ENCODE measurements around the gene NEMP1. TPM values are rescaled to one million over a fixed set of nuclear protein-coding genes. Genes with fewer than 3 reads are reported as not detected.

The NEMP1 gene
- total and polyA plus RNA-seq, 10 of the 15 experiments (the other 5 are each of a cell fraction or from before 2014, with no cell fraction given) = 4.0 to 45.9 (median 19.8) TPM

GRCh38 chr12:57107456-57108155 is 29.0 kb upstream of the NEMP1 start:
- peaks cover 5% of the 10 kb centered on the region for H3K4me1 ChIP-seq (ENCODE audit: control insufficient read depth, insufficient read depth, low read length)
- DNase-seq (ENCODE audit: low read depth, low spot score) (no peak), FAIRE-seq (no peak)

More at GRCh38 chr12:57107456-57108155, 29.0 kb upstream of the NEMP1 start:
- no peaks in the 10 kb centered on the region for H4K20me1 ChIP-seq (ENCODE audit: control insufficient read depth, insufficient read depth)
- H3K4me2 ChIP-seq (ENCODE audit: control insufficient read depth, insufficient read depth) = no peak overlapping the region; the same call in 1 of the 2 replicates
- H3K27ac ChIP-seq (ENCODE audit: control insufficient read depth, insufficient read depth) = no peak overlapping the region
- ChIA-PET POLR2A (interaction anchor here (0.6 to 4.9 kb wide), 5 partner anchors 9 to 1284 kb away, joined by 3 to 40 read pairs (median 4); no protein-coding TSS in a partner anchor), CTCF (interaction anchor here (0.6 to 11.7 kb wide), 5 partner anchors 11 to 524 kb away, joined by 3 to 458 read pairs (median 5); partner anchors contain the start of genes NAB2 and NEMP1), RAD21 (ENCODE audit: unreplicated experiment) (interaction anchor here (1.0 to 5.3 kb wide), 6 partner anchors 14 to 106 kb away, joined by 4 to 285 read pairs (median 4); no protein-coding TSS in a partner anchor), SMC1A (ENCODE audit: uncharacterized antibody, unreplicated experiment) (interaction anchor here (0.7 to 8.6 kb wide), 5 partner anchors 11 to 42 kb away, joined by 3 to 246 read pairs (median 4); no protein-coding TSS in a partner anchor)
- H3K9me3 ChIP-seq (replicated peaks; ENCODE audit: control insufficient read depth, insufficient read depth, low read length) = no peaks in the 10 kb centered on the region
- H3K27me3 ChIP-seq (replicated peaks in 1 of 2; ENCODE audit: control insufficient read depth in 2 of 2, insufficient read depth in 2 of 2, low read length in 1 of 2) = no peaks in the 10 kb centered on the region
- WGBS (ENCODE audit: insufficient coverage, insufficient replicate concordance, low lambda C conversion rate, missing lambda C conversion rate) = 84% methylated on average over 7 of the region's 7 CpGs
- H3K4me3 ChIP-seq = peak overlapping the region; percentile 24; the same call in 1 of the 2 replicates
- no peak for TF ChIP-seq NRF1 (conservative IDR thresholded peaks at IDR 0.05; ENCODE audit: low read depth, low read length)
- no peak for TF ChIP-seq CEBPZ (IDR thresholded peaks at IDR 0.05; ENCODE audit: low read depth, low read length)
- TF ChIP-seq RAD21 (IDR thresholded peaks at IDR 0.05; ENCODE audit: insufficient read depth, low read depth, low read length) = no peak
- TF ChIP-seq SP1 (IDR thresholded peaks at IDR 0.05; ENCODE audit: low read depth, low read length) = no peak
- no peak for TF ChIP-seq BMI1 (IDR thresholded peaks at IDR 0.05; ENCODE audit: borderline replicate concordance)
- TF ChIP-seq ZNF622 (IDR thresholded peaks at IDR 0.05) = no peak
- no peak for TF ChIP-seq RBBP5 (conservative IDR thresholded peaks at IDR 0.05)
- no TSS peak for BruUV-seq (replicated peaks)
- H3K36me3 ChIP-seq (ENCODE audit: control insufficient read depth in 2 of 2, insufficient read depth in 2 of 2, low read length in 1 of 2) = peaks cover 23 to 29% of the 10 kb centered on the region in 2 experiments
- ATAC-seq = no peak
- in situ Hi-C loops (cut with MboI) (no loop called here), intact Hi-C loops (cut with micrococcal nuclease; ENCODE audit: unreplicated experiment) (no loop called here)
- peaks cover 41% of the 10 kb centered on the region for H3K79me2 ChIP-seq (ENCODE audit: control insufficient read depth, insufficient read depth, low read length)
- H2AFZ ChIP-seq (ENCODE audit: control insufficient read depth, low read depth, low read length) = no peak overlapping the region
- no peak overlapping the region for H3K9ac ChIP-seq (ENCODE audit: control insufficient read depth, insufficient read depth, low read length)
